GM21423 (cell line): ENCODE measurements around the gene KLF18.
"Not testable (repeated sequence)": the region's sequence is repeated elsewhere in the genome, so short reads cannot be mapped to it uniquely, and the experiment has no call there.

Source experiments
- ATAC-seq: cut with Tn5 transposase; IDR thresholded peaks from one replicate; pipeline ENCODE4 v1.9.1; 2021; ENCODE audit warnings: mild to moderate bottlenecking, moderate library complexity; ENCODE audit not compliant: unreplicated experiment

Gene KLF18

DNA sequence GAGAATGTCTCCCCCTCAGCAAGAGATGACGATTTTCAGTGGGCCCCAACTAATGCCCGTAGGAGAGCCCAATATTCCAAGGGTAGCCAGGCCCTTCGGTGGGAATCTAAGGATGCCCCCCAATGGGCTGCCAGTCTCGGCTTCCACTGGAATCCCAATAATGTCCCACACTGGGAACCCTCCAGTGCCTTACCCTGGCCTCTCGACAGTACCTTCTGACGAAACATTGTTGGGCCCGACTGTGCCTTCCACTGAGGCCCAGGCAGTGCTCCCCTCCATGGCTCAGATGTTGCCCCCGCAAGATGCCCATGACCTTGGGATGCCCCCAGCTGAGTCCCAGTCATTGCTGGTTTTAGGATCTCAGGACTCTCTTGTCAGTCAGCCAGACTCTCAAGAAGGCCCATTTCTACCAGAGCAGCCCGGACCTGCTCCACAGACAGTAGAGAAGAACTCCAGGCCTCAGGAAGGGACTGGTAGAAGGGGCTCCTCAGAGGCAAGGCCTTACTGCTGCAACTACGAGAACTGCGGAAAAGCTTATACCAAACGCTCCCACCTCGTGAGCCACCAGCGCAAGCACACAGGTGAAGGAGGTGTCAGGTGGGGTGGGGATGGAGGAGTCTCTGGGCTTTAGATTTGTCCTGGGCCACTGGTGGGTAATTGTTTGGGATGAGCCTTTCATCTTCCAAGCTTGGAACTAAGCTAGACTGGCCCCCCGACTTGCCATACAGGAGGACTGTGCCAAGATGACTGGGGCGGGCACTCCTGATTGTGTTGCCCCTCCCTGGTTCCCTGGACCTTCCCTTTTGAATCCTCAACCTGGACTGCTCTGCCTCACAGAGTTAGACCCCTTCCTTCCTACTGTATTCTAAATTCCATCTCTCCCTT is 11.6 kb downstream of the KLF18 start:
- ATAC-seq = no peak

DNA sequence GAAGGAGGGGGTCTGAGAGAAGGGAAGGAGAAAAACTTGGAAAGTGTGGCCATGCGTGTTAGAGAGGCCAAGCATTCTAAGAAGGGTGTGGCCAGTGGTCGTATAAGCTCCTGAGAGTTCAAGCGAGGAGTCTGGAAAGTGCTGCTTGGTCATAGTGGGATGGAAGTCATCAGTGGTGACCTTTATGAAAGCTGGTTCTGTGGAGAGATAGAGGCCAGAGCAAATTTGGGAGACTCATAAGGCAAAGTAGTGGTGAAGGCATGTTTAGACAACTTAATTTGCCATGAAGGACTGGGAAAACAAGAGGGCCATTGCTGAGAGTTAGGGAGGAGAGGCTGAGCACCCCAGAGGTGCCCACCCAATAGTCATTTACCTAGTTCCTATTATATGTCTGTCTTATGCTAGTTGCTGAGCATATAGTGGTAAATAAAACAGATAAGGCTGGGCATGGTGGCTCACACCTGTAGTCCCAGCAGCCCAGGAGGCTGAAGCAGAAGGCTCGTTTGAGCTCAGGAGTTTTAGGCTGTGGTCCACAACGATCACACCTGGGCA is 21.0 kb downstream of the KLF18 start:
- ATAC-seq = no peak

DNA sequence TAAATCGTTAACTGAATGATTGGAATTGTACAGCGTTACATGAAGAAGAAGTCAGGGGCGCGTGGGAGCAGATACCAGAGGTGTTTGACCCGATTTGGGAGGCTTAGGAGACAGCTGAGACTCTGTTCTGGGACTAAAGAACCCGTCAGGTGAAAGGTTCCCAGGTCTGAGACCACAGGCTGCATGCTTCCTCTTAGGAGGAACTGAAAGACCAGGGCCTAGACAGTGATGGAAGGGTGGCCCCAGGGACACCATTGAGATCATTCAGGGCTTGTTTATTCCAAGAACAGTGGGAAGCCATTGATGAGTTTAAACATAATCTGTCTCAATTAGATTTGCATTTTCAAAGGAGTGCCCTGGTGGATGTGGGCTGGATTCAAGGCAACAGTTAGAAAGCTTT is 21.9 kb downstream of the KLF18 start:
- ATAC-seq = no peak

DNA sequence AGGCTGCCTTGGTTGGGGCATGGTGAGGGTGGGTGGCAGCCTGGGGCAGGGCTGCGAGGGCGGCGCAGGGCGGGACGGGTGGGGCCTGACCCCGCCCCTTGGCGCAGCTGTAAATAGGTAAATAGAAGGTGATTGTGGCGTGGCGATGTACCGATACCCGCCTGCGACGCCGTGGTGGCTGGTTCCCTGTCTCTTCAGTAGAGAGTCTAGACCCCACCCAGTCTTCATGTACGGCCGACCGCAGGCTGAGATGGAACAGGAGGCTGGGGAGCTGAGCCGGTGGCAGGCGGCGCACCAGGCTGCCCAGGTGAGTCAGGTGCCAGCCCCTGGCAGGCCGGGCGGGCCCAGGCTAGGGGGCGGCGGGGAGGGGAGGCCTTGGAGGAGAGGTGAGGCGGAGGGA is 22.7 kb downstream of the KLF18 start, which contains the start of gene KLF17:
Gene KLF17, plus strand, starts transcription at position 140 of the 400 bp plus-strand sequence. Its CDS starts 87 bp downstream, at position 227.
- ATAC-seq = no peak

DNA sequence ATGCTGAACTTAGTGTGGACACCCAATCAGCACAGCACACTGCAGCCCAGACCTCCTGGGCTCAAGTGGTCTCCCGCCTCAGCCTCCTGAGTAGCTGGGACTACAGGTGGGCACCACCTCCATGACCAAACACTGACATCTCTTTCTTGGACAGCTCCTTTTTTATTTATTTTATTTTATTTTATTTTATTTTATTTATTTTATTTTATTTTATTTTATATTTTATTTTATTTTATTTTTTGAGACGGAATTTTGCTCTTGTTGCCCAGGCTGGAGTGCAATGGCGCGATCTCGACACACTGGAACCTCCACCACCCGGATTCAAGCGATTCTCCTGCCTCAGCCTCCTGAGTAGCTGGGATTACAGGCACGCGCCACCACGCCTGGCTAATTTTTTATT is 24.2 kb downstream of the KLF18 start:
- ATAC-seq = not testable (repeated sequence)

DNA sequence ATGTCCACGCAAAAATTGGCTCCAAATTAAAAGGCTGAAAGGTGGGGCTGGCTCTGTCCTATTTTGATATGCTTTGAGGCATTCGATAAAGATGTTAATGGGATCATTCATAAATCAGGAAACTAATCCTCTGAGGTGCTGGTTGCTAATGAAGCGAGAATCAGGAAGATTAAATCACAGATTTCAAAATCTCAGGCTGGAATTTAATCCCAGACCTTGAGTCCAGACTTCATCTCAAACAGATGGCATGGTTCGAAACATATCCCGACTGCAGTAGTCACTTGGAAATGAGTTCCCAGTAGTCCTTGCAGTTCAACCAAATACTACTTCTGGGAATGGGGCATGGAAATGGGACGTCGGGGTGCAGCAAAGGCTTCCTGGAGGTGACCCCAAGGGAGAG is 27.3 kb downstream of the KLF18 start:
- no peak for ATAC-seq

DNA sequence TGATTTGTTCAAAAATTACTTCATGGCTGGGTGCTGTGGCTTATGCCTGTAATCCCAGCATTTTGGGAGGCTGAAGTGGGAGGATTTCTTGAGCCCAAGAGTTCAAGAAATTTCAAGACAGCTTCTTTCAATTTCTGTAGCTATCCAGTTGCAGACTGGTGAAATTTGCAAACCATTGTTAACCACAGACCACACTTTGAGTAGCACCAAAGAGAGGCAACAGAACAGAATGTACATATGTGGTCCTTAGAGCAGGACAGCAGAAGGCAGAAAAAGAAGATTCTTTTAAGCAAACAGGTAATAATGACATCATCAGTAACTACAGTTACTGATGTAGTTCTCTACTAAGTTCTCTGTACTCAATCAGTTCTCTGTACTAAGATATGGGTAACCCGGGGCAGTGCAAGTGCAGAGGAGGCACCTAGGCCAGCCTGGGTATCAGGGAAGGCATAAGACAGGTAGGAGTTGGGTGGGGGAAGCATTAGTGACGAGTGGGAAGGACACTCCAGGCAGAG is 28.3 kb downstream of the KLF18 start:
- ATAC-seq = no peak

DNA sequence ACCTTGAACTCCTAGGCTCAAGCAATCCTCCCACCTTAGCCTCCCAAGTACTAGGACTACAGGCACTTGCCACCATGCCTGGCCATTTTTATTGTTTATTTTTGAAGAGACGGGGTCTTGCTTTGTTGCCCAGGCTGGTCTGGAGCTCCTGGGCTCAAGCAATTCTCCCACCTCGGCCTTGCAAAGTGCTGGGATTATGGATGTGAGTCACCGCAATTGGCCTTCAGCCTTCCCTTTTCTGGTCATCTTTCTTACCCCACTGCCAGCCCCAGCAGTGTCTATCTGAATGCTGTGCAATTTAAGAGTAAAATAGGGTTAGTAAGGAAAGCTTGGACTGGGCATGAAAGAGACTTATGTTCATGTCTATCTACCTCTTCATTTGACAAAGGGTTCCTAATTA is 28.9 kb downstream of the KLF18 start:
- ATAC-seq = no peak

DNA sequence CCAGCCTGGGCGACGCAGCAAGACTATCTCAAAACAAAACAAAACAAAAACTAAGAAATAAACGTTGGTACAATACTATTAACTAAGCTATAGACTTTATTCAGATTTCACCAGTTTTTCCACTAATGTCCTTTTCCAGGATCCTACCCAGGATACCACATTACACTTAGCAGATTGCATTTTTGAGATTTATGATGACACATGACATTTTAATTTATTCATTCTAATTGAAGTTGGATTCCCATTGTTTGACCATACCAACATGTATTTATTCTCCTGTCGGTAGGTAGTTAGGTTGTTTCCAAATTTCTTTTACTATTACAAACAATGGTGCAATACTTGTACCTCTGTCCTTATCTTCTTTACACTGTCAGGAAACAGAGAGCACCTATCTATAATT is 29.6 kb downstream of the KLF18 start:
- no peak for ATAC-seq

DNA sequence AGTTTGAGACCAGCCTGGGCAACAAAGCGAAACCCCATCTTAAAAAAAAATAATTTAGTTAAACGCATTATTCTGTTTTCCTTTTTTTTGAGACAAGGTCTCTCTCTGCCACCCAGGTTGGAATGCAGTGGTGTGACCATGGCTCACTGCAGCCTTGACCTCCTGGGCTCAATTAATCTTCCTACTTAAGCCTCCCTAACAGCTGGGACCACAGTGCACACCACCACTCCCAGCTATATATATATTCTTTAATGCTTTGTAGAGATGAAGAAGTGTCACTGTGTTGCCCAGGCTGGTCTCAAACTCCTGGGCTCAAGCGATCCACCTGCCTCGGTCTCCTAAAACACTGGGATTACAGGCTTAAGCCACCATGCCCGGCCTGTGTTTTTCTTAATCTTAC is 30.5 kb downstream of the KLF18 start:
- ATAC-seq = no peak

DNA sequence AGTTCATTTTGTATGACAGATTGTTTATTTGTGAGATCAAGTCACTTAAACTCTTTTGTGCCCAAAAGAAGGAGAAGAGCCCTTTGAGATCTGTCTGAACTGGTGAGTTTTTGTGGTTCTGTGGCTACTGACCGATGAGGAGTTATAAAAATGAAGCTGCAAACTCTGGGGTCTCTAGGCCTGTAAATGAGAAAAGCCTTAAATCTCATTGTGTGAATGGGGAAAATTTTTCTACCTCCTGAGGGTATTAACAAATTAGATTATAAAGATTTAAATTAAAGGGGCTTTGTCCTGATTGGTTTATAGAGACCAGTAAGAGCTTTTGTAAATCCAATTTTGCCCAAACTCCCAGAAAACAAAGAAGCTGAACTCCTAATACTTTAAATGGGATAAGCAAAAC is 32.5 kb downstream of the KLF18 start:
- no peak for ATAC-seq

DNA sequence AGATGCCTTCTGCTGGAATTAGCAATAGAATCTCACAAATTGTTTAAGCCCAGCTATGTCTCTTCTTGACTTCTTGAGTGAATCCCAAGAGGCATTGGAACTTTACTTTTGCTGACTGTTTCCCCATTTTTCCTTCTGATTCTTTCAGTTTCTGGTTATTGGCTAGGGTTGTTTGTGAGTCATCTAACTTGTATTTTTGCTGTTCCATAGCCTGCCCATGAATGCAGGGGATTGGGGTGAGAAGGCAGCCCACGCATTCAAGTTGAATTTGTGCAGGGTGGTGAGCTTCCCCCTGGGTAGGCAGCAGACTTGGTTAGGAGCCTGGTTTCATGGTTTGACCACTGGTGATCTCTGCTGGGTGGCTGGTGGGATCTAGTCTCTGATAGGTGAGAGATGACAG is 33.2 kb downstream of the KLF18 start:
- ATAC-seq = no peak

DNA sequence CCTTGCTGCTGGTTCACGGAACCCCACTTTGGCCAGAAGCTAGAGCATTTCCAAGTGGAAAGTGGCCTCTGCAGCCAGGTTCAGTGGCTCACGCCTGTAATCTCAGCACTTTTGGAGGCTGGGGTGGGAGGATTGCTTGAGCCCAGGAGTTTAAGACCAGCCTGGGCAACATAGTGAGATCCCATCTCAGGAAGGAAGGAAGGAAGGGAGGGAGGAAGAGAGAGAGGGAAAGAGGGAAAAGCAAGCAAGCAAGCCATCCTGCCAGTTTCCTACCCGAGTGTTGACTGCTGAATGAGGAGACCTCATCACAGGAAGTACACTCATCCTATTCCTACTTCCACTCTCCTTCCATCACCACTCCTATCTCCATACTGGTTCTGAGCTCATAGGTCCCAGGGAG is 35.6 kb downstream of the KLF18 start:
- no peak for ATAC-seq

DNA sequence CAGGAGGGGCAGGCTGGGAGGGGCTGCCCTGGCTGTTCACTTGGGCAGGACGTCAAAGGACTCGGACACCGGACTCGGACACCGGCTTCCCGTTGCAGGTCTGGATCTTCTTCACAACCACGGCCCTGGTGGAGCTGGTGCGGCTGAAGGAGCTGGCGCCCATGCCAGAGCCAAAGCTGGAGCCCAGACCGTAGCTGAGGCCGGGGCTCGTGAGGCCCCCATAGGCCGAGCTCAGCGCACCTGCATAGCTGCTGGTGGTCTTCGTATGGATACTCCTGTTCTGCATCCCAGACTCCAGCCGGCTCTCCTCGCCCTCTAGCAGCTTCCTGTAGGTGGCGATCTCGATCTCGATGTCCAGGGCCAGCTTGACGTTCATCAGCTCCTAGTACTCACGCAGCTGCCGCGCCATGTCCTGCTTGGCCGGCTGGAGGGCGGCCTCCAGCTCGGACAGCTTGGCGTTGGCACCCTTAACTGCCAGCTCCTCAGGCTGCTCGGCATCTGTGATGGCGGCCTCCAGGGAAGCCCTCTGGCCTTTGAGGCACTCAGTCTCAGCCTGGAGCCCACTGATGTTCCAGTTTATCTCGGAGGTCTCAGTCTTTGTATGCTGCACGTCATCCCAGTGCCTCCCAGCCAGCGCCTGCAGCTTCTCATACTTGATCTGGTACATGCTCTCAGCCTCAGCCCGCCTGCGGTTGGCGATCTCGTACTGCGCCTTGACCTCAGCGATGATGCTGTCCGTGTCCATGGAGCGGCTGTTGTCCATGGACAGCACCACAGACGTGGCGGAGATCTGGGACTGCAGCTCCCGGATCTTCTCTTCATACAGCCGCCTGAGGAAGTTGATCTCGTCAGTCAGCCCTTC is 37.9 kb downstream of the KLF18 start:
- no peak for ATAC-seq

DNA sequence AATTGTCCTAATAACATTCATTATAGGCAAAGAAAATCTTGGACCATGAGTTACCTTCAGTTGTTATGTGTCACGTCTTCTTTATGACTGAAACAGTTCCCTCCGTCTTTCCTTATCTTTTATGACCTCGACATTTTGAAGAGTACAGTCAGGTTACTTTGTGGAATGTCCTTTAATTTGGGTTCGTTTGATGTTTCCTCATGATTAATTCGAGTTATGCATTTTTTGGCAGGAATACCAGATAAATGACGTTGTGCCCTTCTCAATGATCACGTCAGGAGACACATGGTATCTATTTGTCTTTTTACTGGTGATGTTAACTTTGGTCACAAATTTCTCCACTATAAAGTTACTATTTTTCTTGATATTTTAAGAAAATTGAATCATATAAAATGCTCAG is 40.1 kb downstream of the KLF18 start:
- no peak for ATAC-seq

DNA sequence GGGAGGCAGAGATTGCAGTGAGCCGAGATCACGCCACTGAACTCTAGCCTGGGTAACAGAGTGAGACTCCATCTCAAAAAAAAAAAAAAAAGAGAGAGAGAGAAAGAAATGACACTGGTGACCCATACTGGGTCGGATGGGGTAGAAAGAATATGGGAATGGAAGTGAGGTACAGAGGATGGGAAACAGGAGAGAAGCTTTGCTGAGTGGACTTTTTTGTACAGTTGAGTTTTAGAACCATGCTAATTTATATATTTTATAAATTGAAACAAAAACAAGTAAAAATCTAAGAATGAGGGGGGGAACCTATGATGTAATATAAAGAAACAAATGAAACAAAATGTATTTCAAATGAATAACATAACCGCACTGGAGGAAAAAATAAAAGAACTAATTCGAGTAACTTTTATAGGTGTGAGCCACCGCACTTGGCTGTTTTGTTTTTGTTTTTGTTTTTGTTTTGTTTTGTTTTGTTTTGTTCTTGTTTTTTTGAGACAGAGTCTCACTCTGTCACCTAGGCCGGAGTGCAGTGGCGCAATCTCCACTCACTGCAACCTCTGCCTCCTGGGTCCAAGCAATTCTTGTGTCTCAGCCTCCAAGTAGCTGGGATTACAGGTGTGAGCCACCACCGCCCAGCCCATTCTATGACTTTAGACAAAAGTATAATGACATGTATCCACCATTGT is 41.1 kb downstream of the KLF18 start:
- ATAC-seq = no peak

DNA sequence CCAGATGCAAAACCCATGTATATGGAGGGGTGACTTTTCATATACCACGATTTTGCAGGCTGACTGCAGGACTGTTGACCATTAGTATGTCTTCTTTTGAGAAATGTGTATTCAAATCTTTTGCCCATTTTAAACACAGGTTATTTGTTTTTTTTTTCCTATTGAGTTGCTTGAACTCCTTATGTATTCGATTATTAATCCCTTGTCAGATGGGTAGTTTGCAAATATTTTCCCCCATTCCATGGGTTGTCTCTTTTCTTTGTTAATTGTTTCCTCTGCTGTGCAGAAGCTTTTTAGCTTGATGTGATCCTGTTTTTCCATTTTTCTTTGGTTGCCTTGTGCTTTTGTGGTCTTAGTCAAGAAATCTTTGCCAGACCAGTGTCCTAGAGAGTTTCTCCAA is 47.4 kb downstream of the KLF18 start:
- no peak for ATAC-seq

DNA sequence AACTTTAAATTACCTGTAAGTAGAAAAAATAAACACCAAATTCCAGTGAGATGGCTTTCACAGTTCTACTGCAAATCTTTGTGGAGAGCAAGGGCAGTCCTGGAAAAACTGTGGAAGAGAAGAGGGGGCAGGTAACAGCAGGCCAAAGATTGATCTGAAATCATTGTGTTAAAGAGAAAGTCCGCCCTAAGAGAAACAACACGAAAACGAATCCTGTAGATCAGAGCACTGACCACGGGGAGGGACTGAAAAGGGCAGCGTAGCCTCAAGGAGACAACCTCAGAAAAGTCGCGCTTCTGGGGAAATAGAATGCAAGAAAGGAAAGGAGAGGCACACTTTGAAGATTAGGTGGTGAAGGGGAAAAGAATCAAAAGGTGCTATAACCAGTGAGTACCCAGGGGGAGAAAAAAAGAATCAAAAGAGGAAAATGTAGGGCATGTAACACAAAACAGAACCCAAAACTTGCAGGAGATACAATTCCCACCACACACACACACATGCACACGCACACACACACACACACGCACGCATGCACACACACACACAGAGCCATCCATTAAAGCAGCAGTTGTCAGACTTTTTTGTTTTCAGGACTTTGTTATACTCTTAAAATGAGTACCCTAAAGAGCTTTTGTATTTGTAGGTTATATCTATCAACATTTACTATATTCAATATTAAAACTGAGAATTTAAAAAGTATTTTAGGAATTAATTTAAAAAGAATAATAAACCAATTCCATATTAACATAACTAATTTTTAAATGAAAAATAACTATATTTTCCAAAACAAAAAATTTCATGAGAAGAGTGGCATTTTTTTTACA is 50.8 kb downstream of the KLF18 start:
- no peak for ATAC-seq

DNA sequence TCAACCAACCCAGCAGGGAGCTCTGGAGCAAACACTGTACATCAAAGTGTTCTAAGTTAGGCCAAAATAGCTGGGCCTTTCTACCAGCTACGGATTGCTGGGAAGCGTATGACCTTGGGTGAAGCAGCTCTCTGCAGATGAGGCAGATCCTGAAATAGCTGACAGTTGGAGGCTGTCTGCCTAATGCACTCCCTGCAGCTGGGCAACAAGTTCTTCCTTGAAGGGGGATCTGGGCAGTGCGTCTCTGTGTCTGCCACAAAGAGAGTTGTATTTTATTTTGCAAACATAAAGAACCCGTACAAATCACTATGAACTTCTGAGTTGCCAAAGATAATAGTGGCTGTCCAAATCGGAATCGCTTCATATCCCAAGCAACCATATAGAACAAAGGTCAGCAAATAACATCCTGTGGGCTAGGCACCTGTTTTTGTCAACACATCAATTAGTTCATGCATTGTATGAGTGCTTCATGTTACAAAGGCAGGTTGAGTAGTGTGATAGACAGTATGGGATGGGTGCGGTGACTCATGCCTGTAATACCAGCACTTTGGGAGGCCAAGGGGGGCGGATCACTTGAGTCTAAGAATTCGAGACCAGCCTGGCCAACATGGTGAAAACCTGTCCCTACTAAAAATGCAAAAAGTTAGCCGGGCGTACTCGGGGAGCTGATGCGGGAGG is 51.9 kb downstream of the KLF18 start:
- no peak for ATAC-seq
